ENCODE data around the gene CRISP1. TPM values are rescaled to one million over a fixed set of nuclear protein-coding genes. Genes with fewer than 3 reads are reported as not detected.

Gene CRISP1
- not detected in 2 replicates for total RNA-seq (2011; cell fraction: chromatin; rRNA removed; ENCODE audit: low replicate concordance)
- not detected in 2 replicates for total RNA-seq (2011; cell fraction: nucleolus; rRNA removed)
- not detected in 2 replicates for total RNA-seq (2011; cell fraction: nucleoplasm; rRNA removed)
- total RNA-seq (2014; rRNA removed) (not detected in 2 replicates), total RNA-seq (2014; rRNA removed; fragmentation: Illumina TruSeq; extraction: Trizol) (not detected in 2 replicates), total RNA-seq (2015; rRNA removed; fragmentation: Illumina TruSeq; extraction: Trizol) (not detected in 2 replicates), total RNA-seq (2021) (not detected in 2 replicates), polyA plus RNA-seq (2011; rRNA removed) (not detected in 2 replicates), polyA plus RNA-seq (2014; fragmentation: Illumina TruSeq; extraction: Trizol) (not detected in 2 replicates), polyA plus RNA-seq (2014; fragmentation: Nextera tagmentation; extraction: Ambion mirVana) (not detected), polyA plus RNA-seq (2014; rRNA removed) (not detected in 2 replicates), polyA minus RNA-seq (2011; rRNA and poly(A)+ RNA removed) (not detected in 2 replicates), Bru-seq, nascent RNA (not detected), BruChase-seq, experiment 1, labeled RNA remaining after a 2-hour chase (percentile 1 among the genes with signal in this experiment), BruChase-seq, experiment 2, labeled RNA remaining after a 6-hour chase (not detected)
- polyA plus RNA-seq (2011; cell fraction: cytosol; rRNA removed) = not detected in 2 replicates
- polyA plus RNA-seq (2011; cell fraction: nucleus; rRNA removed) = not detected in 2 replicates
- not detected in 2 replicates for polyA plus RNA-seq (2012)
- not detected in 2 replicates for polyA minus RNA-seq (2011; cell fraction: cytosol; rRNA and poly(A)+ RNA removed)
- not detected in 2 replicates for polyA minus RNA-seq (2011; cell fraction: nucleus; rRNA and poly(A)+ RNA removed)
- long read RNA-seq, experiment 1 = 0 reads
- long read RNA-seq, experiment 2 = 0 reads
- long read RNA-seq, experiment 3 = 0 reads

- H3K9ac ChIP-seq (ENCODE audit: insufficient read depth in 1 of 2, low read depth in 2 of 2, low read length in 2 of 2) = no peak within 1 kb of the TSS
- intact Hi-C loops (cut with micrococcal nuclease) (no loop called here), in situ Hi-C loops (cut with MboI) (no loop called here)
- 9% methylated on average over 1 of the region's 1 CpG for WGBS (ENCODE audit: insufficient coverage, low coverage, missing lambda C conversion rate)
- H3K27me3 ChIP-seq (ENCODE audit: control insufficient read depth in 2 of 2, insufficient read depth in 2 of 2, low read length in 2 of 2) = no peaks in the 10 kb centered on the region
- peak within 1 kb of the TSS; percentile 29 for H2AFZ ChIP-seq (ENCODE audit: low read depth, low read length)
- POLR2A ChIA-PET = no interaction called here
- no peaks in the 10 kb centered on the region for H3K36me3 ChIP-seq (ENCODE audit: control insufficient read depth, insufficient read depth, low read length)
- ATAC-seq = peak; percentile 64
- H3K27ac ChIP-seq (ENCODE audit: extremely low read depth, low read depth, low read length) = no peak within 1 kb of the TSS; the same call in 1 of the 3 replicates
- H3K79me2 ChIP-seq (ENCODE audit: control insufficient read depth, insufficient read depth, low read length) = no peaks in the 10 kb centered on the region
- H3K4me3 ChIP-seq = no peak within 1 kb of the TSS
- DNase-seq (ENCODE audit: extremely low read depth in 1 of 4, low spot score in 3 of 4) = peak in 1 of 4 experiments; percentile 39
- no peaks in the 10 kb centered on the region for H4K20me1 ChIP-seq (replicated peaks; ENCODE audit: control insufficient read depth, insufficient read depth, low read length)
- no peak for FAIRE-seq
- CTCF ChIA-PET (ENCODE audit: low intra/inter-chr PET ratio) = no interaction called here
- H3K9me1 ChIP-seq (ENCODE audit: control insufficient read depth, insufficient read depth, low read length) = no peaks in the 10 kb centered on the region
- peaks cover 3% of the 10 kb centered on the region; the same call in 1 of the 2 replicates for H3K9me3 ChIP-seq (replicated peaks; ENCODE audit: control insufficient read depth, insufficient read depth, low read depth, low read length)
- no TSS peak for BruUV-seq (replicated peaks)
- peaks cover 5 to 14% of the 10 kb centered on the region in 2 experiments; a peak in 3 of 5 replicates for H3K4me1 ChIP-seq (replicated peaks in 1 of 2; ENCODE audit: control insufficient read depth in 2 of 2, insufficient read depth in 2 of 2, low read length in 2 of 2)
- H3K4me2 ChIP-seq (ENCODE audit: insufficient read depth, low read length) = 0 out of 2 replicates have a peak within 1 kb of the TSS, but pooled peaks have one; percentile 4
- TF ChIP-seq REST (IDR thresholded peaks at IDR 0.05; ENCODE audit: borderline replicate concordance) = no peak
- no peak for TF ChIP-seq REST (CRISPR knock-in tag; IDR thresholded peaks at IDR 0.05; ENCODE audit: low read depth)
- TF ChIP-seq ZBTB33 (CRISPR knock-in tag; IDR thresholded peaks at IDR 0.05) = no peak
- no peak for TF ChIP-seq ATF1 (CRISPR knock-in tag; IDR thresholded peaks at IDR 0.05)
- TF ChIP-seq ATF1 (tag; IDR thresholded peaks at IDR 0.05) = no peak
- no peak for TF ChIP-seq ZNF384 (IDR thresholded peaks at IDR 0.05; ENCODE audit: low read depth, low read length)
- no peak for TF ChIP-seq BDP1 (IDR thresholded peaks at IDR 0.05; ENCODE audit: insufficient read depth, insufficient read length)
- TF ChIP-seq ZNF24 (IDR thresholded peaks at IDR 0.05) = no peak
- TF ChIP-seq POLR2A (conservative IDR thresholded peaks at IDR 0.05) = no peak
- no peak for TF ChIP-seq POLR2B (IDR thresholded peaks at IDR 0.05; ENCODE audit: low read depth, partially characterized antibody)
- no peak for TF ChIP-seq RBM15 (IDR thresholded peaks at IDR 0.05; ENCODE audit: insufficient read depth, low read length)
- TF ChIP-seq ZNF551 (CRISPR knock-in tag; IDR thresholded peaks at IDR 0.05) = no peak
These were observed at the start of gene CRISP1 for GRCh38 chr6:49866485-49866943. TSS of gene CRISP1 (minus strand) at chr6:49866535. CDS start at chr6:49857400, 9,135 bp downstream.

Measured in K562 (cell line).